ENCODE results near the gene IL20RA.

DNA sequence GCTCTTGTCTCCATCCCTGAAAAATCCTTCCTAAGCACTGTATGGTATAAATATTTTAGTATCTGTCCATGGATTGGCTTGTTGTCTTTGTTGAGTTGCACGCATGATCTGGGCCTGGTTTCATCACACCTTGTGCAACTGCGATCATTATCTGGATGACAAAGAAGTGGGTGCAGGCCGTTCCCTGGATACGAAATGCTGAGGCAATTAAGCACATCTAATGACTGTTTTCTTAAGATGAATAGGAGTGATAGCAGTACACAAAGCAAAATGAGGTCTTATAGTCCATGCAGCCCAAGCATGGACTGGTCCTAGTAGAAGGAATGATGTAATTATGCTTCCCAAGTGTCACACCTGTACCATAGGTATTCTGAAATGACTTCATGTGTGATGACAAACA lies 74.8 kb downstream of the IL20RA start:
- TF ChIP-seq, protein P1, sequence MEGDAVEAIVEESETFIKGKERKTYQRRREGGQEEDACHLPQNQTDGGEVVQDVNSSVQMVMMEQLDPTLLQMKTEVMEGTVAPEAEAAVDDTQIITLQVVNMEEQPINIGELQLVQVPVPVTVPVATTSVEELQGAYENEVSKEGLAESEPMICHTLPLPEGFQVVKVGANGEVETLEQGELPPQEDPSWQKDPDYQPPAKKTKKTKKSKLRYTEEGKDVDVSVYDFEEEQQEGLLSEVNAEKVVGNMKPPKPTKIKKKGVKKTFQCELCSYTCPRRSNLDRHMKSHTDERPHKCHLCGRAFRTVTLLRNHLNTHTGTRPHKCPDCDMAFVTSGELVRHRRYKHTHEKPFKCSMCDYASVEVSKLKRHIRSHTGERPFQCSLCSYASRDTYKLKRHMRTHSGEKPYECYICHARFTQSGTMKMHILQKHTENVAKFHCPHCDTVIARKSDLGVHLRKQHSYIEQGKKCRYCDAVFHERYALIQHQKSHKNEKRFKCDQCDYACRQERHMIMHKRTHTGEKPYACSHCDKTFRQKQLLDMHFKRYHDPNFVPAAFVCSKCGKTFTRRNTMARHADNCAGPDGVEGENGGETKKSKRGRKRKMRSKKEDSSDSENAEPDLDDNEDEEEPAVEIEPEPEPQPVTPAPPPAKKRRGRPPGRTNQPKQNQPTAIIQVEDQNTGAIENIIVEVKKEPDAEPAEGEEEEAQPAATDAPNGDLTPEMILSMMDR (IDR thresholded peaks at IDR 0.05), result no peak
- TF ChIP-seq POLR2A (IDR thresholded peaks at IDR 0.05) (no peak), POLR2AphosphoS5 (IDR thresholded peaks at IDR 0.05; ENCODE audit: insufficient read depth in 1 of 2, low read depth in 1 of 2) (no peak)

Data from vagina (tissue), 2 donors.